GM10266 (cell line): ENCODE results near the gene SUMO2.
"Not testable (repeated sequence)": the region's sequence is repeated elsewhere in the genome, so short reads cannot be mapped to it uniquely, and the experiment has no call there.

Experiments used
- DNase-seq: peaks from one replicate; pipeline ENCODE4 v3.0.0; 2012; ENCODE audit errors: extremely low spot score
- CTCF ChIP-seq: IDR thresholded peaks from 2 replicates; pipeline ENCODE4 v1.5.1; 2012; ENCODE audit warnings: mild to moderate bottlenecking, low read depth; ENCODE audit not compliant: control insufficient read depth, insufficient read depth; ENCODE audit errors: missing control alignments

The SUMO2 gene

GRCh38 chr17:75181110-75181509 lies 1.6 kb downstream of the SUMO2 start:
- TF ChIP-seq CTCF: no peak
- no peak for DNase-seq

- no peak for TF ChIP-seq CTCF
- DNase-seq: no peak
These were observed 4.3 kb downstream of the SUMO2 start for GRCh38 chr17:75178453-75178852.

- DNase-seq: no peak
- TF ChIP-seq CTCF: no peak
These were observed 6.1 kb downstream of the SUMO2 start for GRCh38 chr17:75176625-75177024.

GRCh38 chr17:75174996-75175395 lies 7.8 kb downstream of the SUMO2 start:
- DNase-seq: no peak

GRCh38 chr17:75173526-75173925 lies 9.2 kb downstream of the SUMO2 start:
- DNase-seq: no peak
- no peak for TF ChIP-seq CTCF

More at GRCh38 chr17:75174996-75175395, 7.8 kb downstream of the SUMO2 start:
- no peak for TF ChIP-seq CTCF

GRCh38 chr17:75168998-75169397 lies 13.8 kb downstream of the SUMO2 start:
- no peak for DNase-seq
- TF ChIP-seq CTCF: no peak

GRCh38 chr17:75164606-75165005 lies 18.2 kb downstream of the SUMO2 start:
- DNase-seq: not testable (repeated sequence)

- TF ChIP-seq CTCF: no peak
- DNase-seq: no peak
These were observed 19.7 kb downstream of the SUMO2 start for GRCh38 chr17:75163074-75163473.
